ENCODE measurements around the gene ACVR2B. TPM values are rescaled to one million over a fixed set of nuclear protein-coding genes. Genes with fewer than 3 reads are reported as not detected.
A peak's percentile ranks its signal among the peaks of the same experiment; 100 is the strongest.
"Not testable (repeated sequence)": the region's sequence is repeated elsewhere in the genome, so short reads cannot be mapped to it uniquely, and the experiment has no call there.

The ACVR2B gene
- total RNA-seq, 1 donor from 2014 or later = 89.5 TPM

GRCh38 chr3:38421679-38422336 lies 31.9 kb upstream of the ACVR2B start:
- peaks cover 9% of the 10 kb centered on the region for H3K4me1 ChIP-seq
- H3K9ac ChIP-seq = no peak overlapping the region
- no peak overlapping the region for H3K4me3 Mint-ChIP-seq
- no peaks in the 10 kb centered on the region for H4K20me1 ChIP-seq (ENCODE audit: low read depth)
- peaks cover 5% of the 10 kb centered on the region for H3F3A ChIP-seq (ENCODE audit: low read depth)
- no peaks in the 10 kb centered on the region for H3K36me3 ChIP-seq
- DNase-seq (ENCODE audit: low spot score) = no peak
- H3K4me3 ChIP-seq = no peak overlapping the region
- no peak overlapping the region for H3K4me2 ChIP-seq
- no peak overlapping the region for H3K27ac ChIP-seq
- no peaks in the 10 kb centered on the region for H3K27me3 ChIP-seq
- H2AFZ ChIP-seq (replicated peaks) = peak overlapping the region; percentile 50
- no peaks in the 10 kb centered on the region for H3K9me3 ChIP-seq (ENCODE audit: low read depth)
- H3K9me3 Mint-ChIP-seq = no peaks in the 10 kb centered on the region
- peaks cover 4% of the 10 kb centered on the region for H3K36me3 Mint-ChIP-seq
- TF ChIP-seq, protein P1, sequence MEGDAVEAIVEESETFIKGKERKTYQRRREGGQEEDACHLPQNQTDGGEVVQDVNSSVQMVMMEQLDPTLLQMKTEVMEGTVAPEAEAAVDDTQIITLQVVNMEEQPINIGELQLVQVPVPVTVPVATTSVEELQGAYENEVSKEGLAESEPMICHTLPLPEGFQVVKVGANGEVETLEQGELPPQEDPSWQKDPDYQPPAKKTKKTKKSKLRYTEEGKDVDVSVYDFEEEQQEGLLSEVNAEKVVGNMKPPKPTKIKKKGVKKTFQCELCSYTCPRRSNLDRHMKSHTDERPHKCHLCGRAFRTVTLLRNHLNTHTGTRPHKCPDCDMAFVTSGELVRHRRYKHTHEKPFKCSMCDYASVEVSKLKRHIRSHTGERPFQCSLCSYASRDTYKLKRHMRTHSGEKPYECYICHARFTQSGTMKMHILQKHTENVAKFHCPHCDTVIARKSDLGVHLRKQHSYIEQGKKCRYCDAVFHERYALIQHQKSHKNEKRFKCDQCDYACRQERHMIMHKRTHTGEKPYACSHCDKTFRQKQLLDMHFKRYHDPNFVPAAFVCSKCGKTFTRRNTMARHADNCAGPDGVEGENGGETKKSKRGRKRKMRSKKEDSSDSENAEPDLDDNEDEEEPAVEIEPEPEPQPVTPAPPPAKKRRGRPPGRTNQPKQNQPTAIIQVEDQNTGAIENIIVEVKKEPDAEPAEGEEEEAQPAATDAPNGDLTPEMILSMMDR (IDR thresholded peaks at IDR 0.05) = no peak
- no peak for TF ChIP-seq EZH2phosphoT487 (IDR thresholded peaks at IDR 0.05)
- TF ChIP-seq EZH2 (IDR thresholded peaks at IDR 0.05) = no peak
- H3K4me1 Mint-ChIP-seq = no peaks in the 10 kb centered on the region
- no peaks in the 10 kb centered on the region for H3K79me2 ChIP-seq (ENCODE audit: low read depth)
- no peak overlapping the region for H3K27ac Mint-ChIP-seq
- H3K27me3 Mint-ChIP-seq (ENCODE audit: insufficient read depth, low read depth) = no peaks in the 10 kb centered on the region

GRCh38 chr3:38426798-38427426 lies 26.8 kb upstream of the ACVR2B start:
- H3K9me3 ChIP-seq (ENCODE audit: low read depth); H3K4me1 Mint-ChIP-seq; H3K36me3 ChIP-seq; H3F3A ChIP-seq (ENCODE audit: low read depth); H3K27ac ChIP-seq; DNase-seq (ENCODE audit: low spot score); H3K79me2 ChIP-seq (ENCODE audit: low read depth); H3K27me3 ChIP-seq; H3K4me1 ChIP-seq; H3K27me3 Mint-ChIP-seq (ENCODE audit: insufficient read depth, low read depth); H3K4me3 Mint-ChIP-seq; H4K20me1 ChIP-seq (ENCODE audit: low read depth); H2AFZ ChIP-seq (replicated peaks); H3K36me3 Mint-ChIP-seq; H3K4me3 ChIP-seq; H3K27ac Mint-ChIP-seq; H3K9ac ChIP-seq; H3K4me2 ChIP-seq: not testable (repeated sequence)
- peaks cover 19% of the 10 kb centered on the region for H3K9me3 Mint-ChIP-seq

- not testable (repeated sequence) for H3K27me3 Mint-ChIP-seq (ENCODE audit: insufficient read depth, low read depth); H3K4me1 Mint-ChIP-seq; H3K9ac ChIP-seq; H4K20me1 ChIP-seq (ENCODE audit: low read depth); H2AFZ ChIP-seq (replicated peaks); H3K4me3 ChIP-seq; H3K4me2 ChIP-seq; H3K4me3 Mint-ChIP-seq; H3F3A ChIP-seq (ENCODE audit: low read depth); H3K27me3 ChIP-seq; H3K27ac Mint-ChIP-seq; H3K27ac ChIP-seq; H3K79me2 ChIP-seq (ENCODE audit: low read depth); H3K36me3 ChIP-seq; H3K4me1 ChIP-seq
- Mint-ChIP-seq H3K9me3 (peaks cover 64% of the 10 kb centered on the region), H3K36me3 (peaks cover 12% of the 10 kb centered on the region)
- peak; percentile 17 for DNase-seq (ENCODE audit: low spot score)
- peaks cover 26% of the 10 kb centered on the region for H3K9me3 ChIP-seq (ENCODE audit: low read depth)
Measured at GRCh38 chr3:38432871-38433658, 20.6 kb upstream of the ACVR2B start.

DNA sequence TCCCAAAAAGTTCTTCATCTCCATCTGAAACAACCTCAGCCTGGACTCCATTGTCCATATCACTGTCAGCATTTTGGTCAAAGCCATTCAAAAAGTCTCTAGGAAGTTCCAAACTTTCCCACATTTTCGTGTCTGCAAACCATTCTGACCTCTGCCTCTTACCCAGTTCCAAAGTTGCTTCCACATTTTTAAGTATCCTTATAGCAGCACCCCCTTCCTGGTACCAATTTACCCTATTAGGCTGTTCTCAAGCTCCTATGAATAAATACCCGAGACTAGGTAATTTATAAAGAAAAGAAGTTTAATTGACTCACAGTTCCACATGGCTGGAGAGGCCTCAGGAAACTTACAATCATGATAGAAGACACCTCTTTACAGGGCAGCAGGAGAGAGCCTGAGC lies 20.0 kb upstream of the ACVR2B start:
- H3K4me1 Mint-ChIP-seq; DNase-seq (ENCODE audit: low spot score); H3K27ac Mint-ChIP-seq; H2AFZ ChIP-seq (replicated peaks); H3F3A ChIP-seq (ENCODE audit: low read depth); H3K4me1 ChIP-seq; H3K4me2 ChIP-seq; H3K27ac ChIP-seq; H3K4me3 ChIP-seq; H4K20me1 ChIP-seq (ENCODE audit: low read depth); H3K27me3 Mint-ChIP-seq (ENCODE audit: insufficient read depth, low read depth); H3K9ac ChIP-seq; H3K4me3 Mint-ChIP-seq; H3K36me3 ChIP-seq; H3K27me3 ChIP-seq; H3K79me2 ChIP-seq (ENCODE audit: low read depth): not testable (repeated sequence)
- peaks cover 14% of the 10 kb centered on the region for H3K36me3 Mint-ChIP-seq
- H3K9me3 ChIP-seq (ENCODE audit: low read depth) = peaks cover 26% of the 10 kb centered on the region
- peaks cover 68% of the 10 kb centered on the region for H3K9me3 Mint-ChIP-seq

DNA sequence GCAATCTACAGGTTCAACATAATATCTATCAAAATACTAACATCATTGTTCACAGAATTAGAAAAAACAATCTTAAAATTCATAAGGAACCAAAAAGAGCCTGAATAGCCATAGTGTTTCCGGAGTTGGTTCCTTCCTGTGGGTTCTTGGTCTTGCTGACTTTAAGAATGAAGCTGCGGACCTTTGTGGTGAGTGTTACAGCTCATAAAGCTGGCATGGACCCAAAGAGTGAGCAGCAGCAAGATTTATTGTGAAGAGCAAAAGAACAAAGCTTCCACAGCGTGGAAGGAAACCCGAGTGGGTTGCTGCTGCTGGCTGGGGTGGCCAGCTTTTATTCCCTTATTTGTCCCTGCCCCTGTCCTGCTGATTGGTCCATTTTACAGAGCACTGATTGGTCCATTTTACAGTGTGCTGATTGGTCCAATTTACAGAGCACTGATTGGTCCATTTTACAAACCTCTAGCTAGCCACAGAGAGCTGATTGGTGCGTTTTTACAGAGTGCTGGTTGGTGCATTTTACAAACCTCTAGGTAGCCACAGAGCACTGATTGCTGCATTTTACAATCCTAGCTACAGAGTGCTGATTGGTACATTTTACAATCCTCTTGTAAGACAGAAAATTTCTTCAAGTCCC lies 15.1 kb upstream of the ACVR2B start:
- H3K4me1 ChIP-seq; H3K27ac Mint-ChIP-seq; H3K27me3 Mint-ChIP-seq (ENCODE audit: insufficient read depth, low read depth); H3K79me2 ChIP-seq (ENCODE audit: low read depth); H3K4me2 ChIP-seq; H3K4me3 Mint-ChIP-seq; H2AFZ ChIP-seq (replicated peaks); DNase-seq (ENCODE audit: low spot score); H3K27ac ChIP-seq; H3F3A ChIP-seq (ENCODE audit: low read depth); H3K27me3 ChIP-seq; H3K36me3 ChIP-seq; H3K9me3 ChIP-seq (ENCODE audit: low read depth); H3K4me1 Mint-ChIP-seq; H3K4me3 ChIP-seq; H3K36me3 Mint-ChIP-seq; H3K9ac ChIP-seq; H4K20me1 ChIP-seq (ENCODE audit: low read depth): not testable (repeated sequence)
- peaks cover 41% of the 10 kb centered on the region for H3K9me3 Mint-ChIP-seq

DNA sequence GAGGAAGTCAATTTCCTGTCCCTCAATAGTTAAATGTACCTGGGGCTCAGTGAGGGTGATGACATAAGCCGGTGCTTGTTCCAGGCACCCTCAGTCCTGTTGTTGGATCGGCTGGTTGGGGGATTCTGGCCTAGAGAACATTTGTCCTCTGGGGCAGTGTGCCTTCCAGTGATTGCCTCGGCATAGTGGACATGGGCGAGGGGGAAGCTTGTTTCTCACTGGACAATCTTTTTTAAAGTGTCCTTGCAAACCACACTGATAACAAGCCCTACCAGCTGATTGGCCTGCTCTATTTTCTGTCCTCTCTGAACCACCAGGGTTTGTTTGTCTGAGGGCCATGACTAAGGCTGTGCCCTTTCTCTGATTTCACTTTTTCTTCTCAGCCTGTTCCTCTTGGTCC lies 10.5 kb upstream of the ACVR2B start:
- not testable (repeated sequence) for DNase-seq (ENCODE audit: low spot score); H3K27ac Mint-ChIP-seq; H2AFZ ChIP-seq (replicated peaks); H3K27me3 Mint-ChIP-seq (ENCODE audit: insufficient read depth, low read depth); H3K4me1 Mint-ChIP-seq; H3K9me3 ChIP-seq (ENCODE audit: low read depth); H3K79me2 ChIP-seq (ENCODE audit: low read depth); H3K36me3 ChIP-seq; H3K4me3 ChIP-seq; H3K9ac ChIP-seq; H3K4me3 Mint-ChIP-seq; H3K36me3 Mint-ChIP-seq; H3K27ac ChIP-seq; H3F3A ChIP-seq (ENCODE audit: low read depth); H3K27me3 ChIP-seq; H3K4me1 ChIP-seq; H3K4me2 ChIP-seq; H4K20me1 ChIP-seq (ENCODE audit: low read depth)
- H3K9me3 Mint-ChIP-seq = peaks cover 13% of the 10 kb centered on the region
